Hypothalamus (tissue), 51 donors: ENCODE results near the gene C16orf87.

Source experiments
- DNase-seq, 51 donors: peaks; one replicate each; lab custom pipeline; 2025; lab: John Stamatoyannopoulos, UW

Gene C16orf87

GRCh38 chr16:46762583-46762982 lies 68.4 kb downstream of the C16orf87 start:
- peak in 1 of 51 donors; percentile 29 for DNase-seq

GRCh38 chr16:46759309-46759708 lies 71.7 kb downstream of the C16orf87 start:
- no peak for DNase-seq

- DNase-seq = no peak
These were observed 73.5 kb downstream of the C16orf87 start for GRCh38 chr16:46757339-46758050.

GRCh38 chr16:46756772-46757171 lies 74.2 kb downstream of the C16orf87 start:
- no peak for DNase-seq

- DNase-seq = no peak
These were observed 78.0 kb downstream of the C16orf87 start for GRCh38 chr16:46753015-46753414.

- no peak for DNase-seq
These were observed 79.6 kb downstream of the C16orf87 start for GRCh38 chr16:46751381-46751780.

GRCh38 chr16:46748775-46749705 lies 81.9 kb downstream of the C16orf87 start:
- peak in 1 of 51 donors; percentile 11 for DNase-seq

- DNase-seq = no peak
These were observed 83.0 kb downstream of the C16orf87 start, which contains the start of gene MYLK3 for GRCh38 chr16:46747777-46748651. Gene MYLK3, minus strand, starts transcription at chr16:46748344. Its CDS starts 151 bp downstream, at chr16:46748193.

GRCh38 chr16:46746821-46747776 lies 83.9 kb downstream of the C16orf87 start:
- no peak for DNase-seq
